Lower lobe of right lung (tissue), 2 donors: ENCODE results near the gene LCN2. TPM values are rescaled to one million over a fixed set of nuclear protein-coding genes. Genes with fewer than 3 reads are reported as not detected.
A peak's percentile ranks its signal among the peaks of the same experiment; 100 is the strongest.

Experiments
- ATAC-seq, 2 donors: fragments of 200-7000 bp; cut with Tn5 transposase; one replicate each; pipeline ENCODE4 v1.9.1; 2020 to 2022; ENCODE audit warnings: mild to moderate bottlenecking in 2 of 2, moderate library complexity in 2 of 2
- DNase-seq: peaks from one replicate; pipeline ENCODE4 v3.0.0-alpha.2; 2020
- H3K27ac ChIP-seq: fragments of 200-600 bp; one replicate; pipeline ENCODE4 v1.8.0; 2022
- H3K27me3 ChIP-seq: fragments of 200-600 bp; one replicate; pipeline ENCODE4 v1.8.0; 2022; ENCODE audit warnings: low read depth
- H3K36me3 ChIP-seq: fragments of 200-600 bp; one replicate; pipeline ENCODE4 v1.8.0; 2022; ENCODE audit warnings: mild to moderate bottlenecking
- H3K4me1 ChIP-seq: fragments of 200-600 bp; one replicate; pipeline ENCODE4 v1.8.0; 2022
- H3K4me3 ChIP-seq: fragments of 200-600 bp; one replicate; pipeline ENCODE4 v1.8.0; 2022; ENCODE audit warnings: mild to moderate bottlenecking
- H3K9me3 ChIP-seq: fragments of 200-600 bp; one replicate; pipeline ENCODE4 v1.8.0; 2022
- intact Hi-C: fragments of 100-400 bp; cut with DNase I; formaldehyde crosslinking; loops from one replicate; pipeline ENCODE4 v1.11.0; 2022
- total RNA-seq: library from RNA; stranded (reverse); fragmentation: NEBNext Ultra II Directional; extraction: Animal tissue kit (Norgen Biotek cat#: 25700); gene quantifications from one replicate; pipeline ENCODE4 v1.2.1, GENCODE V29; 2021
- TF ChIP-seq, protein P1 (sequence below): fragments of 200-600 bp; IDR thresholded peaks from one replicate; pipeline ENCODE4 v1.8.0; 2022; ENCODE audit warnings: antibody characterized with exemption, mild to moderate bottlenecking
- donor health status: DM: no; HTN: yes; CAD: no; lungs with severe emphysema.

LCN2 gene
- total RNA-seq, 1 donor from 2014 or later, result 83.4 TPM

DNA sequence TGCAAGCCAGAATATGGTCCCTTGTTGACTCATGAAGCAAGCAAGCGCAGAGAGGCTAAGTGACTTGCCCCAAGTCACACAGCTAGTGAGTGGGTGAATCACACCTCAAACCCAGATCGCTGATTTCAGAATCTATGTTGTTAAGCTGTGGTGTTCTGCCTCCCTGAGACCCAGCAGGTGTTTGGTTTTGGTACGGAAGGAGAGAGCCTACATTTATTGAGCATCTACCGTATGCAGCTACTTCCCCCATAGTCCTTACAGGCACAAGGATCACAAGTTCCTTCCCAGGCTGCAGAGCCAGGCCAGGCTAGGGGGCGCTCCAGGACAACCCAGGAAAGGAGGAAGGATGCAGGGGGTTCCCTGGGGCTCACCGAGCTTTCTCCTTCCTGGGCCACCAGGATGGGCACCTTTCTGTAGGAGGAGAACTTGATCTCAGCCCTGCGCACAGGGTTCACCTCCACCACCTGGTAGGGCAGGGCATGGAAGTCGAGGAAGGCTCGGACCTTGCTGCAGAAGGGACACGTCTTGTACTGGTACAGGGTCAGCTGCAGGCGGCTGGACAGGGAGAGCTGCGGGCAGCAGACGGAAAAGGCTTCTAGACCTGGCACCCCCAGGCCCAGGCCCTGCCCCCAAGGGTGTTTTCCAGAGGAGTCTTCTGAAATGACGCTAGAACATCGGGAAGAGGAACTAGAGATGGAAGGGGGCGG lies 24.2 kb upstream of the LCN2 start:
- H3K27me3 ChIP-seq, result no peaks in the 10 kb centered on the region
- ATAC-seq (no peak), DNase-seq (peak; percentile 76)
- peaks cover 35% of the 10 kb centered on the region for H3K4me1 ChIP-seq
- intact Hi-C loops, result no loop called here
- no peak overlapping the region for H3K27ac ChIP-seq
- peak overlapping the region; percentile 1 for H3K4me3 ChIP-seq
- peaks cover 49% of the 10 kb centered on the region for H3K36me3 ChIP-seq
- H3K9me3 ChIP-seq, result no peaks in the 10 kb centered on the region
- TF ChIP-seq, protein P1, sequence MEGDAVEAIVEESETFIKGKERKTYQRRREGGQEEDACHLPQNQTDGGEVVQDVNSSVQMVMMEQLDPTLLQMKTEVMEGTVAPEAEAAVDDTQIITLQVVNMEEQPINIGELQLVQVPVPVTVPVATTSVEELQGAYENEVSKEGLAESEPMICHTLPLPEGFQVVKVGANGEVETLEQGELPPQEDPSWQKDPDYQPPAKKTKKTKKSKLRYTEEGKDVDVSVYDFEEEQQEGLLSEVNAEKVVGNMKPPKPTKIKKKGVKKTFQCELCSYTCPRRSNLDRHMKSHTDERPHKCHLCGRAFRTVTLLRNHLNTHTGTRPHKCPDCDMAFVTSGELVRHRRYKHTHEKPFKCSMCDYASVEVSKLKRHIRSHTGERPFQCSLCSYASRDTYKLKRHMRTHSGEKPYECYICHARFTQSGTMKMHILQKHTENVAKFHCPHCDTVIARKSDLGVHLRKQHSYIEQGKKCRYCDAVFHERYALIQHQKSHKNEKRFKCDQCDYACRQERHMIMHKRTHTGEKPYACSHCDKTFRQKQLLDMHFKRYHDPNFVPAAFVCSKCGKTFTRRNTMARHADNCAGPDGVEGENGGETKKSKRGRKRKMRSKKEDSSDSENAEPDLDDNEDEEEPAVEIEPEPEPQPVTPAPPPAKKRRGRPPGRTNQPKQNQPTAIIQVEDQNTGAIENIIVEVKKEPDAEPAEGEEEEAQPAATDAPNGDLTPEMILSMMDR, result peak; percentile 55

DNA sequence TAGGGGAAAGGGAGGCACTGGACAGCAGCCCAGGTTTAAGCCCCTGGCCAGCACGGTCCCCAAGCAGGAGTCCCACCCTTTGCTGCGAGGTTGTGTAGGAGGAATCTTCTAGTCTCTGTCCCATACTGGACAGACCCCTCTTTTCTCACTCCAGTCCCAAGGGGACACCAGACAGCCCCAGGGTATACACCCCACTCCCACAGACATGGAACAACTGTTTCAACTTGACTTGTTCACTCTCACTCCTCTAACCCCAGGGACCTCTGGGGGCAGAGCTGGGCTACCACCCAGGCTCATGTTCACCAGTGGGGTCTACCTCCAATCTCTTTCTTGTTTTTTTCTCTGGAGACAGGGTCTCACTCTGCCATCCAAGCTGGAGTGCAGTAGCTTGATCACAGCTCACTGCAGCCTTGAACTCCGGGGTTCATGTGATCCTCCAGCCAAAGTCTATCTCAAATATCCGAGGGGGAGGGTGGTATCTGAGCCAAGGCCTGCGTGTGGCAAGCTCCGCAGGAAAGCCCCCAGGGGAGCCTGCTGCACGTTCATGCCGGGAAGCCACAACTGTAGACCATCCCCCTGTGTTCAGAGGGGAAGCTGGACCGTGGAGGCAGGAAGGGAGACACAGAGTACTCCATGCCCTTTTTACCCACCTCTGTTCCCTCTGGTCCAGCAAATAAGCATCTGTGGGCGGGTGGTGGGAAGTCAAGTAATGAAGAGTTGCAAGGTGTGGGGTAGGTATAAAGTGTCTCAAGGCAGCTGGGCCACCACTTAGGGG lies 23.5 kb upstream of the LCN2 start:
- TF ChIP-seq, protein P1, result no peak
- Histone ChIP-seq H3K4me1 (peaks cover 35% of the 10 kb centered on the region), H3K9me3 (no peaks in the 10 kb centered on the region), H3K27me3 (no peaks in the 10 kb centered on the region), H3K36me3 (peaks cover 43% of the 10 kb centered on the region), H3K4me3 (peak overlapping the region; percentile 98), H3K27ac (no peak overlapping the region)
- ATAC-seq (no peak), DNase-seq (peak; percentile 22)
- intact Hi-C loops, result no loop called here

DNA sequence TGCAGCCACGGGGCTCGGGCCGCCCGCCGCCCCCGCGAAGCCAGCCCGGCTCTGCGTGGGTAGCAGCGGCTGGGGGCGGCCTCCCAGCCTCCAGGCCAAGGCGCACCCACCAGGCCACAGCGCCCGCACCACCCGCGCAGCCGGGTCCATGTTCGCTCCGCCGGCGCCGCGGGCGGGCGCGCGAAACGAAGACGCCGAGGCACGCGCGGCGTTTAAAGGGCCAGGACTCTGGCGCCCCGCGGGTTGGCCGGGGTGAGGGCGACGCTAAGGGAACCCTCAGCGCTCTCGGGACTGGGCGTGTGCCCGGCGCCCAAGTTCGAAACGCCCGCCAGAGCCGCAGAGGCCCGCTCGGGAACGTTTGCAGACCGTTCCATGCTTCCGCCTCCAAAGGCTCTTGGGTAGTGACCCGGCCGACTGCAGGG lies 21.7 kb upstream of the LCN2 start, which contains the start of gene PTGES2:
Gene PTGES2 (minus strand): TSS at position 162 of the 422 bp plus-strand sequence. CDS start 12 bp downstream, at position 150.
- TF ChIP-seq, protein P1, result no peak
- Histone ChIP-seq H3K27me3 (no peaks in the 10 kb centered on the region), H3K4me3 (peak within 1 kb of the TSS; percentile 98), H3K9me3 (no peaks in the 10 kb centered on the region), H3K4me1 (peaks cover 35% of the 10 kb centered on the region), H3K27ac (peak within 1 kb of the TSS; percentile 97), H3K36me3 (peaks cover 24% of the 10 kb centered on the region)
- intact Hi-C loops, result no loop called here
- peak; percentile 91 to 93 for ATAC-seq
- DNase-seq, result peak; percentile 90

DNA sequence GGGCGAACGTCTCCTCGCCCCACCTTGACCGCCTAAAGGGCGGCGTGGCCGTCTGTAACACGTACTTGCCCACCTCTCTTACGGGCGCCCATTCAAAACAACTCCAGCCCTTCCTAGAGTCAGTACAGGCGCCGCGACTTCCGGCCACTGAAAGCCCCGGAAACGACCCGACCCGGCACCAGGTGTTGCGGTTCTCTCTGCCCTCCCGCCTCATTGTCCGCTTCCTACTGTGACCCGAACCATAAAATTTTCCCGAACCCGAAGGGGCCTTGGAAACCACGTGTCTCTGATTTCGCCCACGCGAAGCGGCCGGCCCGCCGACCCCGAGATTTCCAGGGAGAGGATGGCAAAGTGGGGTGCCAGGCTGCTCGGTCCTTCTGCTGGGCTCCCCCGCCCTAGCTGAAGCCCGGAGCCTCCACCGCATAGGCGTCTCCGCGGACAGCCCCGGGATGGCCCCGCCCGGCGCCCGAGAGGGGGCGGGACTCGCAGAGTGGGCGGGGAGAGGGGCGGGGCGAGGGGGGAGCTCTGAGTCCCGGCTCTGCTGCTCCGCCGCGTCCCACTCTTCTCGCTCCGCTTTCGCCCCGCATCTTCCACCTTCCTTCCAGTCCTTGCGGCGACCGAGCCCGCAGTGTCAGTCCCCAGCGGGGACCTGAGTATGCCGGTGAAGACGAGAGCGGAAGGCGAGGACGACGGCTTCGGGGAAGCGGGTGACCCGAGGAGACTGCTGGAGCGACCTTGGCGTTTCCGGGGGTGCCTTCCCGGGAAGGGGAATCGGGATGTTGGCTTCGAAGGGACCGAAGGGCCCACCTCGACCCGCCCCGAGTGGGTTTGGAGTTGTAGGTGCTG lies 21.0 kb upstream of the LCN2 start:
- intact Hi-C loops, result no loop called here
- Histone ChIP-seq H3K4me1 (peaks cover 35% of the 10 kb centered on the region), H3K4me3 (peak overlapping the region; percentile 98), H3K9me3 (no peaks in the 10 kb centered on the region), H3K27ac (peak overlapping the region; percentile 97), H3K27me3 (no peaks in the 10 kb centered on the region), H3K36me3 (peaks cover 18% of the 10 kb centered on the region)
- TF ChIP-seq, protein P1, result peak; percentile 7
- peak; percentile 86 for DNase-seq
- peak; percentile 94 for ATAC-seq
